Keratinocyte (primary cell): ENCODE data around the gene ZNF407. TPM values are rescaled to one million over a fixed set of nuclear protein-coding genes. Genes with fewer than 3 reads are reported as not detected.

Experiments used
- DNase-seq: peaks from one replicate; pipeline ENCODE4 v3.0.0-alpha.2; 2011; ENCODE audit warnings: low read depth, missing footprints, low spot score
- FAIRE-seq: peaks from 2 replicates; lab custom pipeline; 2011; peaks lifted over from hg19 to GRCh38; lab: Jason Lieb, UNC
- H2AFZ ChIP-seq: 2 replicates; pipeline ENCODE4 v1.6.0; 2012; ENCODE audit warnings: low read length, control low read depth, inconsistent platforms; ENCODE audit not compliant: control insufficient read depth
- H3K27ac ChIP-seq: 2 replicates; pipeline ENCODE4 v1.5.1; 2011; ENCODE audit warnings: low read length; ENCODE audit not compliant: control insufficient read depth, insufficient read depth
- H3K27me3 ChIP-seq: 3 replicates; pipeline ENCODE4 v1.6.0; 2011; ENCODE audit warnings: low read length; ENCODE audit not compliant: control insufficient read depth, insufficient read depth; ENCODE audit errors: extremely low read depth
- H3K36me3 ChIP-seq, 2 experiments: 2 replicates in 1 of 2; 3 replicates in 1 of 2; pipeline ENCODE4 v1.5.1; 2011; ENCODE audit warnings: low read length in 2 of 2, mild to moderate bottlenecking in 1 of 2; ENCODE audit not compliant: control insufficient read depth in 2 of 2, insufficient read depth in 2 of 2; ENCODE audit errors: extremely low read depth in 1 of 2
- H3K4me1 ChIP-seq: 3 replicates; pipeline ENCODE4 v1.5.1; 2011; ENCODE audit warnings: low read length; ENCODE audit not compliant: control insufficient read depth, insufficient read depth; ENCODE audit errors: extremely low read depth
- H3K4me2 ChIP-seq: 3 replicates; pipeline ENCODE4 v1.6.0; 2011; ENCODE audit warnings: low read depth, low read length; ENCODE audit not compliant: control insufficient read depth, insufficient read depth; ENCODE audit errors: extremely low read depth
- H3K4me3 ChIP-seq, 3 experiments: fragments of 200-600 bp in 1 of 3; sonication (generic) in 1 of 3; 2 replicates in 2 of 3; 3 replicates in 1 of 3; pipeline ENCODE4 v1.5.1; 2011 to 2016; ENCODE audit warnings: low read length in 3 of 3, mild to moderate bottlenecking in 3 of 3, control low read depth in 2 of 3, inconsistent platforms in 1 of 3, low read depth in 1 of 3, mixed read lengths in 1 of 3, mixed run types in 1 of 3, moderate library complexity in 1 of 3; ENCODE audit not compliant: control insufficient read depth in 2 of 3, insufficient read depth in 2 of 3; ENCODE audit errors: extremely low read depth in 1 of 3
- H3K79me2 ChIP-seq: 2 replicates; pipeline ENCODE4 v1.6.0; 2012; ENCODE audit warnings: low read length; ENCODE audit not compliant: control insufficient read depth, insufficient read depth
- H3K9ac ChIP-seq: 3 replicates; pipeline ENCODE4 v1.6.0; 2011; ENCODE audit warnings: low read length; ENCODE audit not compliant: control insufficient read depth, insufficient read depth; ENCODE audit errors: extremely low read depth
- H3K9me1 ChIP-seq: 3 replicates; pipeline ENCODE4 v1.6.0; 2011; ENCODE audit warnings: low read length; ENCODE audit not compliant: control insufficient read depth, insufficient read depth; ENCODE audit errors: extremely low read depth
- H3K9me3 ChIP-seq: 2 replicates; pipeline ENCODE4 v1.5.1; 2012; ENCODE audit warnings: low read depth, low read length; ENCODE audit not compliant: control insufficient read depth
- H4K20me1 ChIP-seq: 3 replicates; pipeline ENCODE4 v1.6.0; 2011; ENCODE audit warnings: low read length; ENCODE audit not compliant: control insufficient read depth, insufficient read depth; ENCODE audit errors: extremely low read depth
- EZH2 ChIP-seq: IDR thresholded peaks from one replicate; pipeline ENCODE4 v1.6.1; 2012; ENCODE audit warnings: inconsistent platforms, mild to moderate bottlenecking, low read length, moderate library complexity
- dilution Hi-C: fragments of 300-500 bp; cut with MboI; formaldehyde crosslinking; loops from one replicate; pipeline ENCODE4 v1.7.0; 2020; ENCODE audit warnings: low sequenced_read_pairs; ENCODE audit not compliant: extremely low pct_ligation_motif_present
- polyA plus RNA-seq, 5 experiments: library from polyadenylated mRNA; depleted of rRNA in 3 of 5; stranded (reverse) in 3 of 5; stranded (forward) in 1 of 5; unstranded in 1 of 5; fragments of >200 nt; gene quantifications; 1 replicate in 1 of 5; 2 replicates in 3 of 5; 3 replicates in 1 of 5; pipeline versions ENCODE4 v1.2.1 to v1.2.3, GENCODE V29; 2011 to 2012; ENCODE audit warnings: missing spikeins in 2 of 5, low read depth in 1 of 5, low replicate concordance in 1 of 5
- TF ChIP-seq, protein P1 (sequence below), 3 experiments: IDR thresholded peaks in 1 of 3; conservative IDR thresholded peaks in 1 of 3; optimal IDR thresholded peaks in 1 of 3; 2 replicates in 2 of 3; 3 replicates in 1 of 3; pipeline versions ENCODE3 to v1.5.1; 2011; ENCODE audit warnings: low read length in 3 of 3, mild to moderate bottlenecking in 3 of 3, moderate library complexity in 2 of 3, control low read depth in 1 of 3, inconsistent platforms in 1 of 3; ENCODE audit not compliant: insufficient read depth in 2 of 3; ENCODE audit errors: extremely low read depth in 1 of 3

The ZNF407 gene
- polyA plus RNA-seq, 1 donor (not counting 4 experiments of a cell fraction or from before 2014, with no cell fraction given) = 3.8 TPM

DNA sequence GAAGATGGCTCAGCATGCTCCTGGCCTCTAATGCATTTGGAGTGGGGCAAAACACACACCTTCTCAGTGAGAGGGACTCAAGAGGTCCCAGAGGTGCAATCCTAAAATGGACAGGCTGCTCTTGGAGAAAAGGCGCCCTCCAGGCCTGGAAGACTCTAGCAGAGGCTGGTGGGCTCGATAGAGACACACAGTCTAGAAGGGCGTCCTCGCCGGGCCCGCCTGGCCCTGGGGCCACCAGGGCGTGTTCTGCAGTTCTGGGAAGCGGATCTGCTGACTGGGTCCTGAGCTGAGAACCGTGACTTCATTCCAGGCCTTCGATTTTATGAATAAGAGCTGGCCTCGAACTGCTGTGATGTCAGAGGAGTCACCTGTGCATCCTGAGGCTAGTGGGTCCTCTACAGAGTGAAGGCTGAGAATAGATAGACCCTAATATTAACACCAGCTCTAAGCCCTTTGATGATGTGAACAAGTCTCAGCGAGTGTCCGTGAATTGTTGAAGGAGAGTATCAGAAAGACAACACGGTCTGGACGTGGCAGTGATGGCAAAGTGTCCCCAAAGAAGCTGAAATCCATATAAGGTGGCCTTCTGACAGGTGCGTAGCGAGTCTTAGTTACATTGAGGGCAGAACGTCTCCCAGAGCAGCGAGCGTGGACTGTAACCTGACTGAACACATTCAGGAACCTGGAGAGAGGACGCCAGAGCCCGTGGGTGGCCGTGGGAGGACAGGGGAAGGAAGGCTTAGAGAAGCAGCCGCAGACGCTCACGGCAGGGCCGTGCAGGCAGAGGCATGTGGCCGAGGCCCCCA, 474.4 kb downstream of the ZNF407 start:
- H3K27ac ChIP-seq = no peak overlapping the region
- DNase-seq (no peak), FAIRE-seq (no peak)
- no peak overlapping the region for H3K9ac ChIP-seq
- H3K4me3 ChIP-seq = no peak overlapping the region
- H3K4me2 ChIP-seq = no peak overlapping the region
- no peaks in the 10 kb centered on the region for H3K79me2 ChIP-seq
- H3K36me3 ChIP-seq = no peaks in the 10 kb centered on the region
- H4K20me1 ChIP-seq = no peaks in the 10 kb centered on the region
- H2AFZ ChIP-seq = no peak overlapping the region
- H3K27me3 ChIP-seq = no peaks in the 10 kb centered on the region
- H3K9me1 ChIP-seq = no peaks in the 10 kb centered on the region
- no peaks in the 10 kb centered on the region for H3K9me3 ChIP-seq
- TF ChIP-seq, protein P1, sequence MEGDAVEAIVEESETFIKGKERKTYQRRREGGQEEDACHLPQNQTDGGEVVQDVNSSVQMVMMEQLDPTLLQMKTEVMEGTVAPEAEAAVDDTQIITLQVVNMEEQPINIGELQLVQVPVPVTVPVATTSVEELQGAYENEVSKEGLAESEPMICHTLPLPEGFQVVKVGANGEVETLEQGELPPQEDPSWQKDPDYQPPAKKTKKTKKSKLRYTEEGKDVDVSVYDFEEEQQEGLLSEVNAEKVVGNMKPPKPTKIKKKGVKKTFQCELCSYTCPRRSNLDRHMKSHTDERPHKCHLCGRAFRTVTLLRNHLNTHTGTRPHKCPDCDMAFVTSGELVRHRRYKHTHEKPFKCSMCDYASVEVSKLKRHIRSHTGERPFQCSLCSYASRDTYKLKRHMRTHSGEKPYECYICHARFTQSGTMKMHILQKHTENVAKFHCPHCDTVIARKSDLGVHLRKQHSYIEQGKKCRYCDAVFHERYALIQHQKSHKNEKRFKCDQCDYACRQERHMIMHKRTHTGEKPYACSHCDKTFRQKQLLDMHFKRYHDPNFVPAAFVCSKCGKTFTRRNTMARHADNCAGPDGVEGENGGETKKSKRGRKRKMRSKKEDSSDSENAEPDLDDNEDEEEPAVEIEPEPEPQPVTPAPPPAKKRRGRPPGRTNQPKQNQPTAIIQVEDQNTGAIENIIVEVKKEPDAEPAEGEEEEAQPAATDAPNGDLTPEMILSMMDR (optimal IDR thresholded peaks at IDR 0.05 in 1 of 3, IDR thresholded peaks at IDR 0.05 in 1 of 3, conservative IDR thresholded peaks at IDR 0.05 in 1 of 3; ENCODE audit: extremely low read depth in 1 of 3, insufficient read depth in 2 of 3, low read length in 3 of 3) = no peak
- TF ChIP-seq EZH2 = no peak
- peaks cover 23% of the 10 kb centered on the region for H3K4me1 ChIP-seq
- dilution Hi-C loops = no loop called here

DNA sequence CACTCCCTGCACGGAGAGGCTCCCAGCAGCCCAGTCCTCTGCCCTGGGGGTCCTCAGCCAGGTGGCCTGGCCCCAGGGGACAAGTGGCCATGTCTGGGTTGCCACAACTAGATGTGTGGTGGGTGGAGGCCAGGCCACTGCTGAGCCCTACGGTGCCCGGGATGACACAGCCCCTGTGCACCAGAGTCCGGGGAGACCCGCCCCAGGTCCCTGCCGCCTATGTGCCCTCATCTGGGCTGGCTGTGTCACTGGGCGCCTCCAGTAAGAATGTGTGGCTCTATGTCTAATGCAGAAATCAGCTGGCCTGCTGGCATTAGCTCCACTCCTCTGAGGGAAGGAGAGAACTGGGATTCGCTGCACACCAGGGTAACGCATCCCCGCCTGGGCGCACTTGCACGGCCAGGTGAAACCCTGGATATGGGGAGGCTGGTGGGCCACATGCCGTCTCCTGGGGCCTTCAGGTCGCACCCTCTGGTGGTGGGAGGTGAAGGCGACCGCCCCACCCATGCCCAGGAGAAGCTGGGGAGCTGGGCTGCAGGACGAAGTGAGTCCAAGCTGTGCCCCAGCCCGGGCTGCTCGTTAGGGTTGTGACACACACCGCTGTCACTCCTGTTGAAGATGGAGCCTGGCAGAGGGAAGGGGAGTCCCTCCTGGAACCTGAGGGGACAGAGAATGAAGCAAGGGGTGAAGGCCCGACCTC, 475.2 kb downstream of the ZNF407 start:
- H3K4me3 ChIP-seq = no peak overlapping the region
- TF ChIP-seq EZH2 = no peak
- TF ChIP-seq, protein P1 (optimal IDR thresholded peaks at IDR 0.05 in 1 of 3, IDR thresholded peaks at IDR 0.05 in 1 of 3, conservative IDR thresholded peaks at IDR 0.05 in 1 of 3; ENCODE audit: extremely low read depth in 1 of 3, insufficient read depth in 2 of 3, low read length in 3 of 3) = no peak
- dilution Hi-C loops = no loop called here

More for the DNA sequence above, 475.2 kb downstream of the ZNF407 start:
- Histone ChIP-seq H4K20me1 (no peaks in the 10 kb centered on the region), H3K9me3 (no peaks in the 10 kb centered on the region), H3K79me2 (no peaks in the 10 kb centered on the region), H3K9ac (no peak overlapping the region), H3K36me3 (no peaks in the 10 kb centered on the region), H3K4me1 (peaks cover 23% of the 10 kb centered on the region), H3K4me2 (no peak overlapping the region), H3K27me3 (no peaks in the 10 kb centered on the region), H3K9me1 (no peaks in the 10 kb centered on the region), H3K27ac (no peak overlapping the region), H2AFZ (no peak overlapping the region)
- DNase-seq = no peak
- no peak for FAIRE-seq
